ENCODE data around the gene PDE4B.
"Not testable (repeated sequence)": the region's sequence is repeated elsewhere in the genome, so short reads cannot be mapped to it uniquely, and the experiment has no call there.

PDE4B gene

DNA sequence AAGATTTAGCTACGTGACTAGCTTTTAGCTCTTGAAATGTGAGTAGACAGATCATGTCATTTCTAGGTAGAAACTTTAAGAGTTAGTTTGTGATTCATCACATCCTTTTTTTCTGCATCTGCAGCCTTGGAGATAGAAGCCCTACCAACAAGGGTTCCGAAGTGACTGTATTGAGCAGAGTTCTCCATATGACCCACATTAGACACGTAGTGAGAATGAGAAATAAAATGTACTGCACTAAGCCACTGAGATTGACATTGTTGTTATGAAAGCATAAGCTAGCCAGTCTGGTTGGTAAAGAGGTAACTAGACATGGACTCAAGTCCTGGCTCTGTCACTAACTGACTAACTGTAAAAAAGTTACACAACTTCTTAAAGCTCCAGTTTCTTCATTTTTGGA, 296.1 kb downstream of the PDE4B start:
- TF ChIP-seq, protein P1, sequence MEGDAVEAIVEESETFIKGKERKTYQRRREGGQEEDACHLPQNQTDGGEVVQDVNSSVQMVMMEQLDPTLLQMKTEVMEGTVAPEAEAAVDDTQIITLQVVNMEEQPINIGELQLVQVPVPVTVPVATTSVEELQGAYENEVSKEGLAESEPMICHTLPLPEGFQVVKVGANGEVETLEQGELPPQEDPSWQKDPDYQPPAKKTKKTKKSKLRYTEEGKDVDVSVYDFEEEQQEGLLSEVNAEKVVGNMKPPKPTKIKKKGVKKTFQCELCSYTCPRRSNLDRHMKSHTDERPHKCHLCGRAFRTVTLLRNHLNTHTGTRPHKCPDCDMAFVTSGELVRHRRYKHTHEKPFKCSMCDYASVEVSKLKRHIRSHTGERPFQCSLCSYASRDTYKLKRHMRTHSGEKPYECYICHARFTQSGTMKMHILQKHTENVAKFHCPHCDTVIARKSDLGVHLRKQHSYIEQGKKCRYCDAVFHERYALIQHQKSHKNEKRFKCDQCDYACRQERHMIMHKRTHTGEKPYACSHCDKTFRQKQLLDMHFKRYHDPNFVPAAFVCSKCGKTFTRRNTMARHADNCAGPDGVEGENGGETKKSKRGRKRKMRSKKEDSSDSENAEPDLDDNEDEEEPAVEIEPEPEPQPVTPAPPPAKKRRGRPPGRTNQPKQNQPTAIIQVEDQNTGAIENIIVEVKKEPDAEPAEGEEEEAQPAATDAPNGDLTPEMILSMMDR (IDR thresholded peaks at IDR 0.05; ENCODE audit: extremely low read depth, missing control alignments), result no peak
- DNase-seq (ENCODE audit: low spot score), result no peak

DNA sequence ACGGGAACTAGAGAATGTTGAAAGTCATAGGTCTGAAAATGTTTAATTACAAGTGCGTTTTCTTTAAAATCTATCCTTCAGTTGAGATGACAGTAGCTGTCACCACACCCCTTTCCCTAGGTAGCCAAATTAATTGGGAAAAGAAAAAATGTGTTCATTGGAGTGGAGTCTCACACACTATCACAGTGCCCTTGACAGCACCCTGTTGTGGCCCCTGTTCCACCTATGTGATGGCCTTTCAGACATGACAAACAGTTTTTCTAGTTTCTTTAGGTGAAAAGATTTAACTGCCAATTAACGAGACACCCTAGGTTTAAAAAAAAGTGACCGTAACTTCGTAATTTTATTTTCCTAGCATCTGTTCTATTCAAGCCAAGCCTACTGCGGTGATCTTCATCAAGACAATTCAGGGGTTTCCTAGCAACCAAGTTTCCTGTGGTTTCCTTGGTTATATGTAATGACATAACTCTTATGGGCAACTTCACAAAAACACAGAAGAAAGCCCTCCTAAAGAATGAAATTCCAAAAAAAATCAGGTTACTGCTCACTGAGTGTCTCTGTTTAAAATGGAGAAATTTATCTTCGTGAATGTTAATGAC, 298.3 kb downstream of the PDE4B start:
- TF ChIP-seq, protein P1 (IDR thresholded peaks at IDR 0.05; ENCODE audit: extremely low read depth, missing control alignments), result no peak
- no peak for DNase-seq (ENCODE audit: low spot score)

DNA sequence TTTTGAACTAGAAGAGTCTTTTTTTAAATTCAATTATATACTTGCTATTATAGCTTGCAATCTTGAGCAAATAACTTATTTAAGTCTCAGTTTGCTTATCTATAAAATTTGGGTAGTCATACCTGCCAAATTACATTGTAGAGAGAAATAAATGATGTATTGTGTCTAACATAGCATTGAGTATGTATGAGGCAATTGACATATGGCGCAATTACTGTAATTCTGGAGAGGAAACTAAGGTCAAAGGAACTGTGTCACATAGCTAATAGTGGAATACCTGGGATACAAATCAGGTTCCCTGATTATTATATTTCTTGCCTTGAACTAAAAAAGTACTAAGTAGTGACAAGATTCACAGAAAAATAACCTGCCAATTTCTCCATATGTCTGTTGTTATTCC, 302.5 kb downstream of the PDE4B start:
- TF ChIP-seq, protein P1 (IDR thresholded peaks at IDR 0.05; ENCODE audit: extremely low read depth, missing control alignments), result no peak
- DNase-seq (ENCODE audit: low spot score), result no peak

DNA sequence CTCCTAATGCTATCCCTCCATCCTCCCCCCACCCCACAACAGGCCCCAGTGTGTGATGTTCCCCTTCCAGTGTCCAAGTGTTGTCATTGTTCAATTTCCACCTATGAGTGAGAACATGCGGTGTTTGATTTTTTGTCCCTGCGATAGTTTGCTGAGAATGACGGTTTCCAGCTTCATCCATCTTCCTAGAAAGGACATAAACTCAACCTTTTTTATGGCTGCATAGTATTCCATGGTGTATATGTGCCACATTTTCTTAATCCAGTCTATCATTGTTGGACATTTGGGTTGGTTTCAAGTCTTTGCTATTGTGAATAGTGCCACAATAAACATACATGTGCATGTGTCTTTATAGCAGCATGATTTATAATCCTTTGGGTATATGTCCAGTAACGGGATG, 308.3 kb downstream of the PDE4B start:
- DNase-seq (ENCODE audit: low spot score), result not testable (repeated sequence)

DNA sequence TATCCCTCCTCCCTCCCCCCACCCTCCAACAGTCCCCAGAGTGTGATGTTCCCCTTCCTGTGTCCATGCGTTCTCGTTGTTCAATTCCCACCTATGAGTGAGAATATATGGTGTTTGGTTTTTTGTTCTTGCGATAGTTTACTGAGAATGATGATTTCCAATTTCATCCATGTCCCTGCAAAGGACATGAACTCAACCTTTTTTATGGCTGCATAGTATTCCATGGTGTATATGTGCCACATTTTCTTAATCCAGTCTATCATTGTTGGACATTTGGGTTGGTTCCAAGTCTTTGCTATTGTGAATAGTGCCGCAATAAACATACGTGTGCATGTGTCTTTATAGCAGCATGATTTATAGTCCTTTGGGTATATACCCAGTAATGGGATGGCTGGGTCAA, 311.4 kb downstream of the PDE4B start:
- not testable (repeated sequence) for DNase-seq (ENCODE audit: low spot score)

DNA sequence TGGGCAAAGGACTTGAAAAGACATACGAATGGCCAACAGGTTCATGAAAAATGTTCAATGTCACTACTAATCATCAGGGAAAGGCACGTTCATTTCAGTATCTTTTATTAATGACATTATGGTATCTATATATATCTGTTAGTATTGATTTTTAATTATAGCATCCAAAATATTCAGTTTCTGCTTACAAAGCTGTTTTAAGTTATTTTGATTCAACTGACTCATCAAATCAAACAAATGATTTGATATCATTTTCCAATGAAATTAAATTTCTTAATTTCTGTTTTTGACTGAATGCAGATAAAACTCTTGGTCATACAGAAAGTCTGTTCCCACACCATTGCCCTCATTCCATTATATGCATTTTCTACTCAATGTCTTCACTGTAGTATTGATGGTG, 315.9 kb downstream of the PDE4B start:
- TF ChIP-seq, protein P1 (IDR thresholded peaks at IDR 0.05; ENCODE audit: extremely low read depth, missing control alignments), result no peak
- DNase-seq (ENCODE audit: low spot score), result no peak

DNA sequence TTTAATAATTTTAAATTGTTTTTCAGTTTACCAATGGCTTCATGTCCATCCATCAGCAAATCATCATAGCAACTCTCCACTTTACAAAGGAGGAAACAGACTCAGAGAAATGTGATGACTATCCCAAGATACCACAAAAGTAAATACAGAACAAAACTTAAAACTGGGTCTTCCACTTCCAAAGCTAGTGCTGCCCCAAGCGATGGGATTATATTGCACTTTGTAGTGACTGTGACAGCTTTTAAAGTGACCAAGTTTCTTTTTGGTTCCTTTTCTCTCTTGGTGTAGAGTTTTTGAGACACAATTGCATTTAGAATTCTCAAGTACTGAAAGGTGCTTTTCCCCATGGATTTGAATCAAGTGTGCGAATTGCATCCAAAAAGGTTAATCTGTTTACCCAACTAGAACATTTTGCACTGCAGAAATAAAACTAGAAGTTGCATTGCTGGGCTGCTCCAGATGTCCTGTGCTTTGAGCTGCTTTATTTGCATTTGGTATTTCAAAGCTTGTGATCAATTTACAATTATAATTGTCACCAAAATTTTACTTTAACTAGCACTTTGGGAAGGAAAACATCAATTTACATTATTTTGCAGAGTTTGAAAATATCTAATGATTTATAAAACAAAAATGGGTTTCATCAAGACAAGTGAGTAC, 320.2 kb downstream of the PDE4B start:
- TF ChIP-seq, protein P1 (IDR thresholded peaks at IDR 0.05; ENCODE audit: extremely low read depth, missing control alignments), result no peak
- DNase-seq (ENCODE audit: low spot score), result no peak

DNA sequence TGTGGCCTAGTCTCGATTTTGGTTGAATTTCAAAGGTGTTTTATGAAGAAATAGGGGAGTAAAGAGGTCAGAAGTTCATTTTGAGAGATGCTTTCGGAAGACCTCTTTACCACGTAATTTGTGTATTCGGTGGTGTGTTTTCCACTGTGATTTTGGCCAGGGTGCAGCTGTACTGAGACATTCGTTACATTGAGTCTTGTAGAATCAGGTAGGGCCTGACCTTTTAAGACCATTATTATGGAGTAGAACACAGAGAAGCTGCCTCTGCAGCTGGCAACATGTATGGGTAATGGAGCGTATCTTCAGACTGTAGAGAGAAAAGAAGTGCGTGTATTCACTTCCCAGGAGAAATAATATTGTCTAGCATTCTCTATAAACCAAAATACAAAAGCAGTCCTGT, 326.5 kb downstream of the PDE4B start:
- no peak for DNase-seq (ENCODE audit: low spot score)
- TF ChIP-seq, protein P1 (IDR thresholded peaks at IDR 0.05; ENCODE audit: extremely low read depth, missing control alignments), result no peak

Data from GM20000 (cell line).